ENCODE data around the gene LPCAT3.

Gene LPCAT3

GRCh38 chr12:6937481-6938352 is 80.6 kb downstream of the LPCAT3 start (continued):
- TF ChIP-seq, protein P1, sequence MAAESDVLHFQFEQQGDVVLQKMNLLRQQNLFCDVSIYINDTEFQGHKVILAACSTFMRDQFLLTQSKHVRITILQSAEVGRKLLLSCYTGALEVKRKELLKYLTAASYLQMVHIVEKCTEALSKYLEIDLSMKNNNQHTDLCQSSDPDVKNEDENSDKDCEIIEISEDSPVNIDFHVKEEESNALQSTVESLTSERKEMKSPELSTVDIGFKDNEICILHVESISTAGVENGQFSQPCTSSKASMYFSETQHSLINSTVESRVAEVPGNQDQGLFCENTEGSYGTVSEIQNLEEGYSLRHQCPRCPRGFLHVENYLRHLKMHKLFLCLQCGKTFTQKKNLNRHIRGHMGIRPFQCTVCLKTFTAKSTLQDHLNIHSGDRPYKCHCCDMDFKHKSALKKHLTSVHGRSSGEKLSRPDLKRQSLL (tag by site-specific recombination; IDR thresholded peaks at IDR 0.05): no peak; the same call in none of the 2 replicates
- TF ChIP-seq ZNF768 (tag by site-specific recombination; IDR thresholded peaks at IDR 0.05) (no peak), ZNF169 (tag by site-specific recombination; IDR thresholded peaks at IDR 0.05) (no peak), ZNF596 (tag by site-specific recombination; IDR thresholded peaks at IDR 0.05) (no peak), YY1 (tag by site-specific recombination; IDR thresholded peaks at IDR 0.05) (0 out of 2 replicates have a peak, but pooled peaks have one; percentile 26), ZNF510 (tag by site-specific recombination; IDR thresholded peaks at IDR 0.05; ENCODE audit: insufficient replicate concordance) (no peak), ZNF621 (tag by site-specific recombination; IDR thresholded peaks at IDR 0.05) (no peak), ZNF404 (tag by site-specific recombination; IDR thresholded peaks at IDR 0.05) (no peak), ZFP3 (tag by site-specific recombination; IDR thresholded peaks at IDR 0.05; ENCODE audit: low read depth) (no peak), SCRT1 (tag by site-specific recombination; IDR thresholded peaks at IDR 0.05; ENCODE audit: borderline replicate concordance) (peak; percentile 88), MYNN (tag by site-specific recombination; IDR thresholded peaks at IDR 0.05; ENCODE audit: borderline replicate concordance) (0 out of 2 replicates have a peak, but pooled peaks have one; percentile 7), ZNF670 (tag by site-specific recombination; IDR thresholded peaks at IDR 0.05; ENCODE audit: low read depth) (no peak), ZNF350 (tag by site-specific recombination; IDR thresholded peaks at IDR 0.05) (no peak), ZFP41 (tag by site-specific recombination; IDR thresholded peaks at IDR 0.05; ENCODE audit: borderline replicate concordance) (no peak), OSR2 (tag by site-specific recombination; IDR thresholded peaks at IDR 0.05) (peak; percentile 21; the same call in 1 of the 2 replicates), ZNF837 (tag by site-specific recombination; IDR thresholded peaks at IDR 0.05) (peak; percentile 98), ZNF580 (tag by site-specific recombination; IDR thresholded peaks at IDR 0.05) (peak; percentile 72; the same call in 1 of the 2 replicates), GLI4 (tag by site-specific recombination; IDR thresholded peaks at IDR 0.05) (peak; percentile 80; the same call in 1 of the 2 replicates), ZNF626 (tag by site-specific recombination; IDR thresholded peaks at IDR 0.05) (no peak)
- TF ChIP-seq, protein P2, sequence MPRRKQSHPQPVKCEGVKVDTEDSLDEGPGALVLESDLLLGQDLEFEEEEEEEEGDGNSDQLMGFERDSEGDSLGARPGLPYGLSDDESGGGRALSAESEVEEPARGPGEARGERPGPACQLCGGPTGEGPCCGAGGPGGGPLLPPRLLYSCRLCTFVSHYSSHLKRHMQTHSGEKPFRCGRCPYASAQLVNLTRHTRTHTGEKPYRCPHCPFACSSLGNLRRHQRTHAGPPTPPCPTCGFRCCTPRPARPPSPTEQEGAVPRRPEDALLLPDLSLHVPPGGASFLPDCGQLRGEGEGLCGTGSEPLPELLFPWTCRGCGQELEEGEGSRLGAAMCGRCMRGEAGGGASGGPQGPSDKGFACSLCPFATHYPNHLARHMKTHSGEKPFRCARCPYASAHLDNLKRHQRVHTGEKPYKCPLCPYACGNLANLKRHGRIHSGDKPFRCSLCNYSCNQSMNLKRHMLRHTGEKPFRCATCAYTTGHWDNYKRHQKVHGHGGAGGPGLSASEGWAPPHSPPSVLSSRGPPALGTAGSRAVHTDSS (tag by site-specific recombination; IDR thresholded peaks at IDR 0.05): no peak
- TF ChIP-seq, protein P3, sequence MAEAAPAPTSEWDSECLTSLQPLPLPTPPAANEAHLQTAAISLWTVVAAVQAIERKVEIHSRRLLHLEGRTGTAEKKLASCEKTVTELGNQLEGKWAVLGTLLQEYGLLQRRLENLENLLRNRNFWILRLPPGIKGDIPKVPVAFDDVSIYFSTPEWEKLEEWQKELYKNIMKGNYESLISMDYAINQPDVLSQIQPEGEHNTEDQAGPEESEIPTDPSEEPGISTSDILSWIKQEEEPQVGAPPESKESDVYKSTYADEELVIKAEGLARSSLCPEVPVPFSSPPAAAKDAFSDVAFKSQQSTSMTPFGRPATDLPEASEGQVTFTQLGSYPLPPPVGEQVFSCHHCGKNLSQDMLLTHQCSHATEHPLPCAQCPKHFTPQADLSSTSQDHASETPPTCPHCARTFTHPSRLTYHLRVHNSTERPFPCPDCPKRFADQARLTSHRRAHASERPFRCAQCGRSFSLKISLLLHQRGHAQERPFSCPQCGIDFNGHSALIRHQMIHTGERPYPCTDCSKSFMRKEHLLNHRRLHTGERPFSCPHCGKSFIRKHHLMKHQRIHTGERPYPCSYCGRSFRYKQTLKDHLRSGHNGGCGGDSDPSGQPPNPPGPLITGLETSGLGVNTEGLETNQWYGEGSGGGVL (tag by site-specific recombination; IDR thresholded peaks at IDR 0.05): no peak

All from HEK293 (cell line).